KMS-11 (cell line): Measurements from ENCODE around the gene HAVCR2.

Source experiments
- H2AFZ ChIP-seq: fragments of 200-600 bp; sonication (generic); 2 replicates; pipeline ENCODE4 v1.6.1; 2016; ENCODE audit warnings: antibody characterized with exemption, mixed run types, low read depth
- H3K27ac ChIP-seq: fragments of 200-600 bp; sonication (generic); 2 replicates; pipeline ENCODE4 v1.6.1; 2016; ENCODE audit warnings: mild to moderate bottlenecking, mixed run types
- H3K27me3 ChIP-seq: fragments of 200-600 bp; sonication (generic); 2 replicates; pipeline ENCODE4 v1.6.1; 2017; ENCODE audit warnings: mild to moderate bottlenecking, low read depth, mixed run types, moderate library complexity; ENCODE audit not compliant: insufficient read depth
- H3K36me3 ChIP-seq: fragments of 200-600 bp; sonication (generic); 2 replicates; pipeline ENCODE4 v1.6.1; 2017; ENCODE audit warnings: mild to moderate bottlenecking, mixed run types; ENCODE audit not compliant: insufficient read depth
- H3K4me1 ChIP-seq: fragments of 200-600 bp; sonication (generic); 2 replicates; pipeline ENCODE4 v1.6.1; 2016; ENCODE audit warnings: mild to moderate bottlenecking, low read depth, mixed run types; ENCODE audit not compliant: poor library complexity, severe bottlenecking
- H3K4me2 ChIP-seq: fragments of 200-600 bp; sonication (generic); 2 replicates; pipeline ENCODE4 v1.7.0; 2016; ENCODE audit warnings: mild to moderate bottlenecking, mixed run types
- H3K4me3 ChIP-seq: fragments of 200-600 bp; sonication (generic); IDR thresholded peaks from 2 replicates; pipeline ENCODE4 v1.6.1; 2017; ENCODE audit warnings: low read depth, low read length, mixed read lengths; ENCODE audit not compliant: insufficient read depth
- H3K79me2 ChIP-seq: fragments of 200-600 bp; sonication (generic); 2 replicates; pipeline ENCODE4 v1.6.1; 2016; ENCODE audit warnings: low read depth, mixed run types; ENCODE audit not compliant: insufficient read depth
- H3K9ac ChIP-seq: fragments of 200-600 bp; sonication (generic); 2 replicates; pipeline ENCODE4 v1.6.1; 2016; ENCODE audit warnings: mild to moderate bottlenecking, mixed run types
- H4K20me1 ChIP-seq: fragments of 200-600 bp; sonication (generic); 2 replicates; pipeline ENCODE4 v1.6.1; 2016; ENCODE audit warnings: mild to moderate bottlenecking, mixed run types; ENCODE audit not compliant: insufficient read depth
- CTCF ChIP-seq: fragments of 200-600 bp; sonication (generic); conservative IDR thresholded peaks from 2 replicates; pipeline ENCODE4 v1.6.1; 2017; ENCODE audit warnings: low read depth, mild to moderate bottlenecking, antibody characterized with exemption, low read length, moderate library complexity, mixed read lengths

HAVCR2 gene

GRCh38 chr5:157132281-157132612 lies 23.4 kb upstream of the HAVCR2 start:
- Histone ChIP-seq H3K27ac (no peak overlapping the region), H2AFZ (no peak overlapping the region), H3K36me3 (no peaks in the 10 kb centered on the region), H3K79me2 (no peaks in the 10 kb centered on the region), H3K27me3 (no peaks in the 10 kb centered on the region), H3K9ac (no peak overlapping the region), H3K4me2 (no peak overlapping the region), H4K20me1 (no peaks in the 10 kb centered on the region), H3K4me3 (no peak overlapping the region), H3K4me1 (no peaks in the 10 kb centered on the region)
- no peak for TF ChIP-seq CTCF

GRCh38 chr5:157130925-157131324 lies 22.1 kb upstream of the HAVCR2 start:
- Histone ChIP-seq H2AFZ (no peak overlapping the region), H3K27ac (no peak overlapping the region), H4K20me1 (no peaks in the 10 kb centered on the region), H3K4me3 (no peak overlapping the region), H3K79me2 (no peaks in the 10 kb centered on the region), H3K4me1 (no peaks in the 10 kb centered on the region), H3K4me2 (no peak overlapping the region), H3K9ac (no peak overlapping the region), H3K36me3 (no peaks in the 10 kb centered on the region), H3K27me3 (no peaks in the 10 kb centered on the region)
- no peak for TF ChIP-seq CTCF

- H2AFZ ChIP-seq = no peak overlapping the region
- no peaks in the 10 kb centered on the region for H3K4me1 ChIP-seq
- no peaks in the 10 kb centered on the region for H3K27me3 ChIP-seq
- H3K4me2 ChIP-seq = no peak overlapping the region
- H3K79me2 ChIP-seq = no peaks in the 10 kb centered on the region
- no peak overlapping the region for H3K27ac ChIP-seq
- H4K20me1 ChIP-seq = no peaks in the 10 kb centered on the region
- no peak for TF ChIP-seq CTCF
- no peaks in the 10 kb centered on the region for H3K36me3 ChIP-seq
- H3K9ac ChIP-seq = no peak overlapping the region
- H3K4me3 ChIP-seq = no peak overlapping the region
Measured at GRCh38 chr5:157121709-157122108, 12.9 kb upstream of the HAVCR2 start.

GRCh38 chr5:157120102-157120501 lies 11.3 kb upstream of the HAVCR2 start:
- TF ChIP-seq CTCF = no peak
- no peak overlapping the region for H2AFZ ChIP-seq
- no peaks in the 10 kb centered on the region for H3K36me3 ChIP-seq
- H4K20me1 ChIP-seq = no peaks in the 10 kb centered on the region
- no peaks in the 10 kb centered on the region for H3K4me1 ChIP-seq
- no peak overlapping the region for H3K9ac ChIP-seq
- no peak overlapping the region for H3K4me2 ChIP-seq
- no peak overlapping the region for H3K4me3 ChIP-seq
- no peaks in the 10 kb centered on the region for H3K79me2 ChIP-seq
- no peaks in the 10 kb centered on the region for H3K27me3 ChIP-seq
- no peak overlapping the region for H3K27ac ChIP-seq
